Measurements from ENCODE around the gene LRRC63.

GRCh38 chr13:46281779-46282178 lies 70.1 kb downstream of the LRRC63 start:
- no peak for TF ChIP-seq CTCF (conservative IDR thresholded peaks at IDR 0.05; ENCODE audit: low read depth, low read length)
- no peak for TF ChIP-seq EZH2 (IDR thresholded peaks at IDR 0.05; ENCODE audit: borderline replicate concordance, low read depth, low read length, poor library complexity, severe bottlenecking)

Measured in A673 (cell line).